Stimulated activated CD4-positive, alpha-beta T cell treated with anti-CD3 and anti-CD28 coated beads, Interleukin-2, amount 100 ng/mL, for 24 hours (primary cell): ENCODE data around the gene RNF130.
"Not testable (repeated sequence)": the region's sequence is repeated elsewhere in the genome, so short reads cannot be mapped to it uniquely, and the experiment has no call there.

Source experiments
- DNase-seq, 2 donors: peaks; one replicate each; pipeline ENCODE4 v3.0.0-alpha.2; 2020

Gene RNF130

GRCh38 chr5:180053061-180053602, 18.4 kb downstream of the RNF130 start:
- no peak for DNase-seq

DNA sequence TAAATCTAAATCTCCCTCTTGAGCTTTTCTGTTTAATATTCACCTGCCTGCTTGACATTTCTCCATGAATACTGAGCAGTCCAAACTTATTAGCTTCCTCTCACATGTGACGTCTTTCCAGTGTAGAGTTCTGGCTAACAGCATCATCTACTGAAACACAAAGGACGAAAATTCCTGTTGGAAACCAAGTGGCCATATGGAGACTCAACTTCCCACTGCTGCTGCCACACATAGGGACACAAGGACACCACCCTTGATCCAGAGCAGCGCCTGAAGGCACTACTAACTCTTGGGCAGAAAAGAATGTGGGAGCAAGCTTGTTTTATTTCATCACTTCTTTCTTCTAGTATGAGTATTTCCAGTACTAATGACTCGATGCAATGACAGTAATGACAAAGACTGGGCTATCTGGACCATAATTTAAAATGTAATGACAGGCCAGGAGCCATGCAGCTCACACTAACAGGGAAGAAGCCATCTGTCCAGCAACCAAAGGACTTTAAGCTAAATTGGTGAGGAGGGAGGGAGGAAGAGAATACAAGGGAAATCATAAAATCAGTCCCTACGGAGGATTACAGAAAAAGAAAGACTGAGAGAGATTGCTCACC, 19.2 kb downstream of the RNF130 start:
- no peak for DNase-seq

DNA sequence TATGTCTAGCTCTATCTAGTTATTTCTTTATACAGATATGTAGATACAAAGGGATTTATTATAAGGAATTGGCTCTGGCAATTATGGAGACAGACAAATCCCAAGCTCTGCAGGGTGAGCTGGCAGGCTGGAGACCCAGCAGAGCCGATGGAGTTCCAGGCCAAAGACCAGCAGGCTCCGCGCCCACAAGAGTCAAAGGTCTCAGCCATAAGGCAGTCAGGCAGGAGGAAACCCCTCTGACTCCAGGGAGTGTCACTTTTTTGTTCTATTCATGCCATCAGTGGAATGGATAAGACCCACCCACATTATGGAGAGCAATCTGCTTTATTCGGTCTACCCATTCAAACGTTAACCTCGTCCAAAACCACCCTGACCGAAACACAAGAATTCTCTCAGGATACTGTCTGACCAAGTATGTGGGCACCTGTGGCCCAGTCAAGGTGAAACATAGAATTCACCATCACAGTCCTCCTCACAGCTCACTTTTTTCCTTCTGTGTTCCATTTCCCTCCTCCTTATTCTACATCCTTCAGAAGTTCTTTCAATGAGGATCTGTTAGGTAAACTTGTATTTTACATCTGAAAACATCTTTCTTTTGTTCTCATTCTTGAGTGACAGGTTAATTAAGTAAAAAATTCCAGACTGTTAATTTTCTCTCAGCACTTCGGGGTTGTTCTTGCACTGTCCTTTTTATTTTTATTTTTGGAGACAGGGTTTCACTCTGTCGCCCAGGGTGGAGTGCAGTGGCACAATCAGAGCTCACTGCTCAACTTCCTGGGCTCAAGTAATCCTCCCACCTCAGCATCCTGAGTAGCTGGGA, 21.2 kb downstream of the RNF130 start:
- no peak for DNase-seq

- DNase-seq: no peak
These were observed 22.4 kb downstream of the RNF130 start for GRCh38 chr5:180049185-180049548.

DNA sequence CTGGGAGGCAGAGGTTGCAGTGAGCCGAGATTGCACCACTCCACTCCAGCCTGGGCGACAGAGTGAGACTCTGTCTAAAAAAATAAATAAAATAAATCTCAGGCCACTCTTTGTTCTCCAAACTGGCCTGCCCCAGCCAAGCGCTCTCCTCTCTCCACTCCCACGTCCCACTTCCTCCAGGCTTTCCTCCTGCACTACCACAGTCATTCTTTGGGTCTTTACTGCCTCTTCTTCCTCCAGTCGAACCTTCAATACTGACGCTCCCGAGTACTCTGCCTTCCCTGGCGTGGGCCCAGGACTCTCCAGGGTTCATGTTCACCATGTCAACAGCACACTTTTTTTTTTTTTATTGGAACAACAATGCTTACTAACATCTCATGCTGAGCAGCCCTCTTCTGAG, 23.9 kb downstream of the RNF130 start:
- DNase-seq: no peak

DNA sequence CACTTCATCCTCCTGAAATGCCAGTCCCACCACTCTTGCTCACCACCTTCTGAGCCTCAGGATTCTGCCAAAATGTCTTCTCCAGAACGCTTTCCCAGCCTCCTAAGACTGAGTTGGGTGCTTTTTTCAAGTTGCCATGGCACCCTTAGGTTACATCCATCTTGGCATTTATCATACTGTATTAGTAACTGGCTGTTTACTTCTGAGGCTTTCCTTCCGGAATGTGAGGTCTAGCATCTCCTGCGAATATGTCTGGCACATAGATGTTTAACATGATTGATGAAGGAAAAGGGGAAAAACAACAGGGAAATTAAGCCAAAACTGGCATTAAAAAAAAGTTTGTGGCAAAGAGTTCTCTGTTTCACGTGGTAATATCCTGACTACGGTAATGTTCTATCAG, 24.9 kb downstream of the RNF130 start:
- no peak for DNase-seq

DNA sequence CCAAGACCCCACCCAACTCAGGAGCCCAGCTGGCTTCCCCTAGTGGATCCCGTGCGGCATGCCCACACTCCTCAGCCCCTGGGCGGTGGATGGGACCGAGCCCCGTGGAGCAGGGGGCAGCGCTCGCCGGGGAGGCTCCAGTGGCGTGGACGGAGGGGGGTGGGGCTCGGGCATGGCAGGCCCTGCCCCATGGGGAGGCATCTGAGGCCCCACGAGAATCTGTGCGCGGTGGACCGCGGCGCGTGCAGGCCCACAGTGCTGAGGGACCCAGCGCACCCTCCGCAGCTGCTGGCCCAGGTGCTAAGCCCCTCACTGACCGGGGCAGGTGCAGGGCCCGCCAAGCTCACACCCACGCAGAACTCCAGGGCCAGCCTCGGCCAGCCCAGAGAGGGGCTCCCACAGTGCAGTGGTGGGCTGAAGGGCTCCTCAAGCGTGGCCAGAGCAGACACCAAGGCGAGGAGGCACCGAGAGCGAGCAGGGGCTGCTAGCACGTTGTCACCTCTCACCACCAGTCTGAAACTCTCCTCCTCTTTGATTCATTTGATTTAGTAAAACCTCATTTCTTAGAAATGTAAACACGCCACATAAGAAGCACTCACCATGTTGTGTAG, 25.6 kb downstream of the RNF130 start:
- DNase-seq: no peak

GRCh38 chr5:180043377-180043776, 28.2 kb downstream of the RNF130 start:
- no peak for DNase-seq

GRCh38 chr5:180041301-180042274, 30.0 kb downstream of the RNF130 start:
- DNase-seq: no peak

DNA sequence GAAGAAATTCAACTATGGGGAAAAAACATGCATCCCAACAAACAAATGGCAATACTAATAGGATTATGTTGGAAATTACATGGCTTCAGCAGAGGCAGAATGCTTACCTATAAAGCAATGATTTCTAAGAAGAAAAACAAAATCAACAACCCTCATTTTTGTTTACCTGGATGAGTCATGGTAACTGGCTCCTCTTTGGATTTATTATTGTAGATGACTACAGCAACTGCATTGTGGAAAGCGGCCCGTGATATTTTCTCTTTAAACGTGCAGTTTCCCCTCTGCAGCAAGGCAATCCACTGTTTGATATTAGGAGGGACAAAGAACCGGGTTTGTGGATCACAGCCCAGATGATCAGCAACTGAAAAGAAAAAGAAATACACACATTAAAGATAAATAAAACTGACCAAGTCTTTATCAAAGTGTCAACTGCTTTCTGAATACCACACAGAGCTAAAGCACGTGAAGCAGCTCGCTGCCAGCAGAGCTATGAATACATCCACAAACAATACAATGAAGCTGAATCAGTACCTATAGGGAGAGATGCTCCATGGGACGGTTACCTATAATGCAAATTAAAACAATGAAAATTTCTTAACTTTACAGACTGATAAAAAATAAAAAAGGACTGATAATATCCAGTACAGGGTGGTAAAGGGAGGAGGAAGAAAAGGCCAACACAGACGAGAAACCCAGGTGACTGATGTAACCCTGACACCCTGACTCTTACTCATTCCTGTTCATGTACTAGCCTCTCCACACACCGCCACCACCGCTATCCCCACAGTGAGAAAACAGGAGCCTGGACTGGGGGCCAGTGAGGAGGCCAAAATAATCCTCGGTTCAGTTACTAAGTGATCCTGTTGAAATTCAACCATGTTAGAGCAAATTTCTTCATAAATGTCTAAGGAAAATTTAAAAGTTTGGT, 31.0 kb downstream of the RNF130 start:
- DNase-seq: no peak

GRCh38 chr5:180035206-180035931, 36.2 kb downstream of the RNF130 start:
- no peak for DNase-seq

- no peak for DNase-seq
These were observed 37.0 kb downstream of the RNF130 start for GRCh38 chr5:180034564-180034963.

- no peak for DNase-seq
These were observed 44.0 kb downstream of the RNF130 start for GRCh38 chr5:180027459-180028089.

GRCh38 chr5:180026734-180027458, 44.7 kb downstream of the RNF130 start:
- DNase-seq: no peak

- no peak for DNase-seq
These were observed 45.2 kb downstream of the RNF130 start for GRCh38 chr5:180026320-180026719.

DNA sequence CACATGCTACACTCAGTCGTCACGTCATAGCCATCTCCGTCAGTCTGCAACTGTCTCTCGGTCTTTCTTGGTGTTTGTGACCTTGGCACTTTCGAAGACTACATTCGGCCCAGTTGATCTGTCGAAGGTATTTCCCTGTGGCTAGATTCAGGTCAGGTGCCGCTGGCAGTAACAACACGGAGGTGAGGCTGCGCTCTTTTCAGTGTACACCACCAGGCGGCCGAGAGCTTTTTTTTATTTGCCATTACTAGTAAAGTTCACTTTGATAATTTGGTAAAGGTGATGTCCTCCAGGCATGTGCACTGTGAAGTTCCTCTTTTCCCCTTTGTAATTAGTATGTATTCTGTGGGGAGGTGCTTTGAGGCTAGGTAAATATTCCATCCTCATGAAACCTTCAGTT, 49.7 kb downstream of the RNF130 start:
- DNase-seq: no peak

- no peak for DNase-seq
These were observed 51.4 kb downstream of the RNF130 start for GRCh38 chr5:180020176-180020575.

DNA sequence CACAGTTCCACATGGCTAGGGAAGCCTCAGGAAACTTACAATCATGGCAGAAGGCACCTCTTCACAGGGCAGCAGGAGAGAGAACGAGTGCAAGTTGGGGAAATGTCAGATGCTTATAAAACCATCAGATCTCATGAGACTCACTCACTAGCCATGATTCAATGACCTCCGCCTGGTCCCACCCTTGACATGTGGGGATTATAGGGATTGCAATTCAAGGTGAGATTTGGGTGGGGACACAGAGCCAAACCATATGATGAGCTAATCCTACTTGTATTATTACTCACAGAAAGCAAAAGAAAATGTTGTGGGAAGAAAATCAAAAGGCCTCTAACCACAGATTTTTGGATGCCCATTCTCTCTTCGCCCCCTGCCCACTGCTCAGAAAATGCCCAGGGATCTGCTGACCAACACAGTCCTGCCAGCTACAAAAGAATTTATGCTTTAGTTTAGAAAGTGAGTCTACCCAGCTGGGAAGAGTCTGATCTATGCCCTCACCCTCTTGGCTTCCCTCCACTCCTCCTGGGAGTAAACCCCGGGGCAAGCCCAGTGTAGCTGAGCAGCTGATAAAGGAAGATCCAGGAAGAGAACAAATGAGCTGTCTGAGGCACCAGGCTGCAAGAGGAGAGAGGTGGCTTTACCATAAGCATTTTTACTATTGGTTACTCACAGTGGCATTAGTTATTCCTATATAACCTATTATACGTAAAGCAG, 53.1 kb downstream of the RNF130 start:
- no peak for DNase-seq

- DNase-seq: not testable (repeated sequence)
These were observed 56.0 kb downstream of the RNF130 start for GRCh38 chr5:180015523-180015922.
